NCI-H1092 treated with DMSO at 0.1 percent for 48 hours (cell line): ENCODE data around the gene CCDC57.

Experiments
- DNase-seq: peaks from one replicate; lab custom pipeline; 2025; lab: John Stamatoyannopoulos, UW

CCDC57 gene

DNA sequence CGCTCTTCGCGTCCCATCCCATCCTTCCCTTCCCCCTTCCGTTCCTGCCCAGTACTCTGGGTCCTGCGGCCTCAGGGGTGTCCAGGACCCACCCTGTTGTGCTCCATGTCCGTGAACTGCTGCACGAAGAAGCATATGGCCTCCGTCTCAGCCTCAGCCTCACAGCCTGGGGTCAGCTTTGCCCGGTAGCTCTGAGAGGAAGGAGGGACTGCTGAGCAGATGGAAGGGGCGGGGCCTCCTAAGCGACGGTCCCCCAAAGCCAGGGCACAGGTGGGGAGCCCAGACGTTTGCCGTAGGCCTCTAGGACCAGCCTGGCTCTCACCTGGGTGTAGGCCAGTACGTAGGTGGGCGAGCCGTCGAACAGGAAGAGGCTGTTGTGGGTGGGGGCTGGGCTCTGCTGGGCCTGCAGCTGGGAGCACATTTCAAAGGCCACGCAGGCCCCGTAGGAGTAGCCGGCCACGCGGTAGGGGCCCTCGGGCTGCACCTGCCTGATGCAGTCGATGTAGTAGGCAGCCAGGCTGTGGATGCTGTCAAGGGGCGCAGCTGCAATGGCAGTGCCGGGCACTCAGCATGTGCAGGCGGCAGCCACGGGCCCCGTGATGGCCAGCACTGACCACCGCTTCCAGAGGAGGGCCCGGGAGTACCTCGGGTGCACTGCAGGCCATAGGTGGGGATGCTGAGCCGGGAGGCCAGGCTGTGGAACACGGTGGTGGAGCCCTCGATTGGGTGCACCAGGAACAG lies 132.4 kb downstream of the CCDC57 start:
- no peak for DNase-seq

DNA sequence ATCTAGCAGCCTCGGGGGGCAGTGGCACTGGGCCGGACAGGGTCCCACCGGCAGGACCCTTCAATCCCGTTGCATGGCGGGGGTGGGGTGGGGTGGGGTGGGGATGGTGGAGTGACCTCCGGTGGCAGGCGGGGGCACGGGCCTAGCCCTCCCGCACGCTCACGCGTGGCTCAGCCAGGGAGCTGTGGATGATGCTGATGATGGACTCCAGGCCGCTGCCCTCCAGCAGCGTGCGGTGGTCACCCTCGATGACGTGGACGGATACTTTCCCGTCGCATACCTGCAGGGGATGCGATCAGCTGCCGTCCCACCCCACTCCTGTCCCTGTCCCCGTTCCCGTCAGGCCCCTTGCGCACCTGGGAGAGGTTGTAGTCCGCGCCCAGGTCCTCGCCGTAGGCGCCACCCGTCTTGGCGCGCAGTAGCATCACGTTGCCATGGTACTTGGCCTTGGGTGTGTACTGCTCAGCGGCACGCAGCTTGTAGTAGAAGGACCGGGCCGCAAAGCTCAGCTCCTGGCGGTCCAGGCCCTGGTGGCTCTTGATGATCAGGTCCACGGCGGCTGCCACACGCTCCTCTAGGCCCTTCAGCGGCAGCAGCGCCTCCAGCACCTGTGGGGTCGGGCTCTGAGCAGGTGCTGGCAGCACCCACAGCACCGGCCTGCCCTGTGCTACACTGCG lies 133.5 kb downstream of the CCDC57 start:
- DNase-seq: no peak

DNA sequence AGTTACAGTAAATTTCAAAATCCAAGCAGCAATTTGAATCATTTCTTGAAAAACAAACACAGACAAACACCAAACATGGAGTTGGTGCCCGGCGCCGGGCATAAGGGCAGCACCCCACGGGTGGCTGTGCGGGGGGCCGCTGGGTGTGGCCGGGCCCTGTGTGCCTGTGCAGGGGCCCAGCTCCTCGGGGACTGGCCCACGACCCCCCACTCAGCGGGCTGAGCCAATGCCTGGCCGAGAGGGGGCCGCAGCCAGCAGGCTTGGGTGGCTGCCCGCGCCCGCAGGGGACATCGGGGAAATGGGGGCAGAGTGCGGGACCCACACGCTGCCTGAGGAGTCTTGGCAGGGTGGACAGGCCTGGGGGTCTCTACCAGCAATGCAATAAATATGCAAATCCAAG lies 134.2 kb downstream of the CCDC57 start:
- no peak for DNase-seq

DNA sequence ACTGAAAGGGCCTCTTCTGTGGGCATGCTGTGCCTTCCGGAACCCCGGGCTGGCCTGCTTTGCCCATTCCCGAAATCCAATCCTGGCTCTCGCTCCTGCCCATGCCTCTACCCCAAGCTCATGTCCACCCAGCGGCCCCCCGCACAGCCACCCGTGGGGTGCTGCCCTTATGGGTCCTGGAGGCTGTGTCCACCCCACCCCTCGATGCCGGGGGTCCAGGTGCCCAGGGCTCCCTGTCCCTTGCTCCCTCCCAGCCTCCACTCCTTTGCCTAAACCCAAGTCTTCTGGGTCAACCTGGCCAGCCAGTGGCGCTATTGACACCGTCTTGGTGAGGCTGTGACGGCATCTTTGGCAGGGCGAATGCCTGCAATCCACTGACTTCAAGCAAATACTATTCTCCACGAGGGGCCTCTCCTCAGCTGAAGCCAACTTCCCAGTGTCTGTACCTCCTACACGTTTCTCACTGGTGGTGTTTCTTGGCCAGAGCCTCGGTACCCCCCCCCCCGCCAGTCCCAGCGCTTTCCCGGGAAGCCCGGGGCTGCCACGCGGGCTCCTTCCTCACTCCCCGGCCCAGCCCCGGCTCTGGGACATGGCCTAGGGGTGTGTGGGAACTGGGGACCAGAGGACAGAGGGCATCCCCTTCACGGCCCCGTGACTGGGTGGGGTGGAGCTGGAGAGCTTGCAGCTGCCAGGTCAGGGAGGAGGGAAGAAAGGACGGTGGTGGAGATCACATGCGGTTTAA lies 134.9 kb downstream of the CCDC57 start:
- no peak for DNase-seq

DNA sequence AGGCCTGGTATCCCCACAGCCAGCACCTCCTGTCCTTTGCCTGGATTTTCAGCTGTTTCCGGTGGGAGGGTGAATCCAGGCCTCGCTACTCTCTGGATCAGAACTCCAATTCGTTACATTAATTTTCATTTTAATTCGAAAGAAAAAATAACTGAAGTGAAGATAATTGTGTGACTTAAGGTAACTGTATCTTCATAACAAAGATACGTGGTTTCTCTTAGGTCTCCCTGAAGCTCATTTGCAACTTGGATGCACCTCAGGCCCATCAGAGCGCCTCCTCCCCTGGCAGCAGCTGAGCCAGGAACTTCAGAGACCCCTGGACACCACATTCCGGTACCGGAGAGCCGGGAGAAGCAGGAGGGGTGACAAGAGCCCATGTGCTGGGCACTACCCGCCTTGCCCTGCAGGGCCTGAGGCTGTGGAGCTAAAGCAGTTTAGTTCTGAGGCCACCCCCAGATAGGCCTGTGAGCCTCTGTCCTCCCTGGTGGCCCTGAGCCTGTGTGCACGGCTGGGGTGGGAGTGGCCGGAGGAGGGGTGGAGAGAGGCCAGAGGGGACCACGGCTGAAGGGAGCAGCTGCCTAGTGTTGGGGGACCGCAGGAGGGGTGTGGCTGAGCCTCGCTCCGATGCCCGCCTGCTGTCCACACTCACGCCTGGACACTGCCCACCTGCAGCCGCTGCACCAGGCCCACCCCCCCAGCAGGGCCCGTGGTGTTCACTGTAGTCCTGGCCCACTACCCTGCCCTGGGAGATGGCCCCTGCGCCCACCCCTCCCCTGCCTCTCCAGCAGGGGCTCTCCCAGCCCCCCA lies 135.7 kb downstream of the CCDC57 start:
- no peak for DNase-seq

DNA sequence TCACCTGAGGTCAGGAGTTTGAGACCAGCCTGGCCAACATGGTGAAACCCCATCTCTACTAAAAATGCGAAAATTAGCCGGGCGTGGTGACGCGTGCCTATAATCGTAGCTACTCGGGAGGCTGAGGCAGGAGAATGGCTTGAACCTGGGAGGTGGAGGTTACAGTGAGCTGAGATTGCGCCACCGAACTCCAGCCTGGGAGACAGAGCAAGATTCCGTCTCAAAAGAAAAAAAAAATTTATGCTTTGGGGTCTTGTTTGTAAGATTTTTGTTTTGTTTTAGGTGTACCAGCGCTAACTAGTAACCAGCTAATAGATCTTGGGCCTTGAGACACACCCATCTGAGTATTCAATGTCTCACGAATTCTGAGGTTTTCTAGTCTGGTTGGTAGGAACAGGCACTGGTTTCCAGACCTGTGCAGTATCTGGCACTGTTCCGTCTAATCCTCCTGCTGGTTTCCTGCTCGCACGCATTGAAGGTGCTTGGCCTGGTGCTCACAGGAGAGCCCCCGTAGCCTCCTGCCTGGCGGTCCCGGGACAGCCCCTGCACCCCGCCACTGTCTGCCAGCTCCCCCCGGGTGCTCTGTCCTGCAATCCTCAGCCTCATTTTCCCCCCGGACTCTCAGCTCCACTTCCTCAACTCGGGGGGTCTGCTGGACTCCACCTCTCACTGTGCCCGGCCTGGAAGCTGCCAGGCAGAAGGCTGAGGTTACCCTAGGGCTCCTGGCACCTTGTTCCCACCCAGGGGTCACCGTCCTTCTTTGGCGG lies 136.4 kb downstream of the CCDC57 start:
- no peak for DNase-seq

DNA sequence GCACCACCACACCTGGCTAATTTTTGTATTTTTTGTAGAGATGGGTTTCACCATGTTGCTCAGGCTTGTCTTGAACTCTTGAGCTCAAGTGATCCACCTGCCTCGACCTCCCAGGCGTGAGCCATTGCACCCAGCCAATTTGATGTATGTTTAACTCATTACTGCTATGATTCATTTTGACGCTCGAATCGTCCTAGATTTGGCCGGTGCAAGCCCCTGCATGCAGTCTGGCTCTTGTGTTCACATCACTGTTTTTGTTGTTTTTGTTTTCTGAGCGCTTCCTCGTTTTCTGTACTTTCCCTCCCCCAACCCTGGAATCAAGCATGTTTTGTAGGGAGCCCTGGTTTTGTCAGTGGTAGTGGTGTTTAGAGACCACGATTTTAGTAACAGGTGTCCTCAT lies 139.2 kb downstream of the CCDC57 start:
- no peak for DNase-seq

DNA sequence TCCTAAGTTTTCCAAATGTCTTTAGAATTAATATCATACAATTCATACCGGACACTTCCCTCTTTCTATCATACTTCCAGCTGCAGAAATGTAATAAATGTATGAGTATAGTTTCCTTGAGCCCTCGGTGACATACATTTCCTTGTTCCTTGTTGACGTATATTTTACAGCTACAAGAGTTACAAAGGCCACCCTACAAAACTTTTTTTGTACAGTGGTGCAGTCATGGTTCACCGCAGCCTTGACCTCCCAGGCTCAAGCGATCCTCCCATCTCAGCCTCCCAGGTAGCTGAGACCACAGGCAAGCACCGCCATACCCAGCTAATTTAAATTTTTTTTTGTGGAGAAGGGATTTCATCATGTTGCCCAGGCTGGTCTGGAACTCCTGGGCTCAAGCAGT lies 139.8 kb downstream of the CCDC57 start:
- DNase-seq: no peak

DNA sequence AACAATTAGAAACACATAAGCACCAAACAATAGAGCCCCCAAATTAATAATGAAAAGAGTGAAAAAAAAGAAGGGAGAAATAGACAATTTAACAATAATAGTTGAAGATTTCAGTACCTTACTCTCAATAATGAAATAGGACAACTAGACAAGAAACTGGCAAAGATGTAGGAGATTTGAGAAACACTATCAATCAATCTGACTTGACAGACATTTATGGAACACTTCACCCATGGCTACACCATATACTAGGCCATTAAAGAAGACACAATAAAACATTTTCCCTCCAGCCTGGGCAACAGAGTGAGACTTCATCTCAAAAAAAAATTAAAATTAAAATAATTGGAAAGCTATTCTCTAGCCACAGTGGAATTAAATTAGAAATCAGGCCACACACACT lies 142.0 kb downstream of the CCDC57 start:
- DNase-seq: no peak

DNA sequence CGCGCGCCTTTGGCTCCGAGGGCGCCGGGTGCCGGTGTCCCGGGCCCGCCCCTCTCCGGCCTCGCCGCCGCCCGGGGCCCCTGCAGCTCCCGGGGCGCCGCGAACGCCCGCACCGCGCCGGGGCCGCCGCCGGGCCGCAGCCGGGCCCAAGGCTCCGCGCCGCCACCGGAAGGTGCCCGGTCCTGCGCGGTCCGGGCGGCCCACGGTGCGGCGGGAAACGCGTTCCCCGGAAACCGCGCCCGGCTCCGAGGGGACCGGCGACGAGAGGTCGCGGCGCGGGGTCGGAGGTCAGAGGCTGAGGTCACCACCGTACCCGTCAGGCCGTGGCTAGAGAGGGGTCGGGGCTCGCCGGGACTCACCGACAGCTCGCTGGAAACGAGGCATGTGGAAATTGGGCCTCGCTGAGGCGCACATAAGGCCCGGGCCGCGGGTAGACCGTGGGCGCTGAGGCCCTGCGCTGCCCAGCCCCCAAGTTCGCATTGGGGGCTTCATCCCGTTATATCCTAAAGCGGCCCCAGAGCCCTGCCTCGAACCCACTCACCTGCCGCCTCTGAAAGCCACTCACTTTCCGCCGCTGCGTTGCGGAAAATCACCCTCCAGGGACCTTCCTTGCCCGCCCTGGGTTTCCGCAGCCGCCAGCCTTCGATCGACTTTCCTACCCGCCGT lies 146.9 kb downstream of the CCDC57 start, which contains the start of gene DUS1L:
TSS of gene DUS1L (minus strand) at position 167 of the 666 bp plus-strand sequence. CDS start 745 bp downstream, outside the sequence.
- peak; percentile 28 for DNase-seq

DNA sequence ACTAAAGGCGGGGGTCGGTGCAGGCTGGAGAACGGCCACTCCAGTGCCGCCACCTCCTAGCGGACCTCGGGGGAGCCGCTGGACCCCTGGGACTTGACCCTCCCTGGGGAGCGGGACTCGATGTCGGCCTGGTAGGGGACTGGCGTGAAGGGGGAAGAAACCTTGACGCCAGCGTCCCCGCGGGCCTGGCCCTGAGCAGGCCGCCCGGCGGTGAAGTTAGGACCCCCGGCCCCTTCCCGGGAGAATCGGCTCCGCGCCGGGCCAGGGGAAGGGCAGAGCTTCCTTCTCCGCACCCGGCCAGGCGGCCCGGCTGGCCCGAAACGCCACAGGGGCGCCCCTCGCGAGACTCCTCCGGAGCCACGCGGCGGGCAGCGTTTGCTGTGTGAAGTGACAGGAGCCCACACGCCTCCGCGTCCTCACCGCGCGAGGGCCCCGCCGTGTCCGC lies 147.4 kb downstream of the CCDC57 start:
- DNase-seq: no peak

DNA sequence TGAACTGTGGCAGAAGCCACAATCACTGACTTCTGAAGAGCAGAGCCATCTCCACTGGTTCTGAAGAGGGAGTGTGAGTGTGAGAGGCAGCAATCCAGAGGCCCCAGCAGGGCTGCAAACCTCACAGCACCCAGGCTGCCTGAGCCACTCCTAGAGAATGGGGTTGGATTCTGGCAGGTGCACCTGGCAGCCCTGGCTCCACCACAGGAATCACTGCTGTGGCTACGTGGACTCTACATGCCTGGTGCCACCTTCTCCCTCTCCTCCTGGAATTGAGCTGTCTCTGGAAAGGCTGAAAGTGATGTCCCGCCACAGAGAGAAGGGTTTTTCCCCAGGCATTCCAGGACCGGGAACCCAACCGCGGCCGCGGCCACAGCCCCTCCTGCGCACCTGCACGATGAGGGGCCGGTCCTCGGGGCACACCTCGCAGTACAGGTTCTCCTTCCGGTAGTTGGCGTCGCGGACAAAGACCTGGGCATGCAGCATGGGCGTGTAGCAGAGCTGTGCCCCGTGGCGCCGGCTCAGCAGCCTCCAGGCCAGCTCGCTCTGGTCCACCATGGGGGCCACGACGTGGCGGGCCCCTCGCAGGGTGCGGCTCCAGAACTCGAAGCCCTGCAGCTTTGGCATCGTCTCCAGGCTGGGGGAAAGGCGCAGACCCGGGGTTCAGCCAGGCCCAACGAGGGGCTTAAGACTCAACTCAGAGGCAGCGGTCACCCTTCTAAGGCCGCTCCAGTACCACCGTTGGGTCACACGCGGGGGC lies 148.0 kb downstream of the CCDC57 start:
- no peak for DNase-seq

DNA sequence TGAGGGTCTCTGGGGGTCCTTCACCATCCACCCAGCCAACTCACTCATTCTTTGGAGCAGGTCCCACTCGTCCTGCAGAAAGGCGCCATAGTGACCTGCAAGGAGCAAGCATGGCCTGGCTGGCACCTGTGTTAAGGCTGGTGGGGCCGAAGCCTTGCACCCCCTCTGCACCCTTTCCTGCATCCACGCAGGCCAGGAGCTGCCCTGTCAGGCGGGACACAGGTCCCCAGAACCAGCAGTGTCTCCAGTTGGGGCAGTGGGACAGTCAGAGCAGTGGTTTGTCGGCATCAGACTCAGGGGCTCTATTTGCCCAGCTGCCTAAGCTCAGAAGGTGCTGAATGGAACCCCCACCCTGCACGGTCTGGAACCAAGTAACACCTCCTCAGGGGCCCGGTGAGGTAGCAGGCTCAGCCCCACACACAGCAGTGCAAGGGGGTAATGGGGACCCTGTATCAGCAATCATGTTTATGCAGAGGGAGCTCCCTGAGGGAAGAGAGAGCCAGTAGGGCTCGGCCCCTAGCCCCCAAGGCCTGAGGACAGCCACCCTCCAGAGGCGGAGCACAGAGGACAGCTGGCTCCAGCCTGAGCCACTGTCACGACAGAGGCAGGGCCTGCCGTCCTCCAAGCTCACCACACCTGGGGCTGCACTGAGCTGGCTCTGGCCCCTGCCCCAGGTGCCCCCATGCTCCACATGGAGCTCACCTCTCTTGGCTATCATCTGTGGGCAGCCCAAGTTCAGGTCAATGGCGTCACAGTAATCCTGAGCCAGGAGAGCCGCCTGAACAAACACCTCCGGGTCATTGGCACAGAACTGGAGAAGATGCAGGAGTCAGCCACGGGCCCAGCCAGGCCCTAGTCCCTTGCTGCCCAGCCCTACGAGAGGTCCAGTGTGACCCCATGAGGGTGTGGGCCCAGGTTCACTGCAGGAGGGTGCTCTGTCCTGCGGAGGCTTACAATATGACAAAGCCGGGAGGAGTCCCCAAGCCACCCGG lies 148.9 kb downstream of the CCDC57 start:
- DNase-seq: no peak

DNA sequence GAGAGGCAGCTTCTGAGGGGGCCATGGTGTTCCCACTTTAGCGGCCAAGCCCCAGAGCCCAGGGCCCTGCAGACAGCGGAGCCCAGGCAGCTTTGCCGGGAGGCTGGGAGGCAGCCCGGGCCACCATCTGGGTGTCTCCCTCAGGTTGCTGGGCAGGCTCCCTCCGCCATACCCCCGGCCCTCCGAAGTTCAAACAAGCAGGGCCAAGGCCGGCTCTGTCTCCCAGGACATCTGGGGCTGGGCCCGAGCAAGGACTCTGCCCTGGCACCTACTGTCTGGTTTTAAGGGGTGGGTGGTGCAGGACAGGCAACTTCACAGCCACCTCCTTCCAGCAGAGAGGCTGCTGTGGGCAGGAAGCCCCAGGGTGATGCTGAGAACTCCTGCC lies 149.7 kb downstream of the CCDC57 start:
- no peak for DNase-seq

DNA sequence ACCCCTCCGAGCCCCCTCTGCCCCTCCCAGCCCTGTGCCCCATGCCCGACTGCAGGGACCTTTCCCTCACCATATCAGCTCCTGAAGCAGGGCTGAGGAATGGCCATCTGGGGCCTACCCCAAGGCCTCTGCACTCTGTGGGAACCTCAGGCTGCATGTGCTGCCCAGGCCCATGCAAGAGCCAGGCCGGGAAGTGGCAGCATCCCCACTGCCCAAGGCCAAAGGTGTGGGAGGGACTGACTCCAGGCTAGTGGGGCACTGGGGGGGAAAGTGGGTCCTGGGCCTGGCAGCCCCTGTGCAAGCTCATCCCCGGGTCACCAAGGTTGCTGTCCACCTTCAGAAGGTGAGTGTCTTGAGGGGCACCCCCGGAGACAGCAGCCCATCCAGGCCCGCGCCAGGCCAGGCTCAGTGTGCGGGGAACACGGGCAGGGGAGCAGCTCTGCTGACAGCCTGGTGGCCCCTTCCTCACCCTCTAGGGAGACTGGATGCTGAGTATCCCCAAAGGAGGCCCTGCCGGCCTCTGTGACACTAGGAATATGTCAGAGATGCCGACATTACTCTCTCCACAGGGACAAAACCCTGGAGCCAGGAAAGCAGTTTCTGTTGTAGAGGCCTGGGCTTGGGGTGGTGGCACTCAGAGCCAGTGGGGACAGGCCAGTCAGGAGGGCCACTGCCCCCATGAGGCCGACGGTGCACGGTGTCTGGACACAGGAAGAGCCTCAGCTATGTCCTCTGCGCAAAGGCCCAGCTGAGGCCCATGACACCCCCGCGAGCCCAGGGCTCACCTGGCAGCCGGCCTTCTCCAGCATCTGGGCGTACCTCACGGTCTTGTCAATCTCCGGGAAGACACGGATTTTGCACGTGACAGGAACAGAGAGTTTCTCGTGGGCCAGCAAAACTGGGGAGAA lies 150.3 kb downstream of the CCDC57 start:
- no peak for DNase-seq

DNA sequence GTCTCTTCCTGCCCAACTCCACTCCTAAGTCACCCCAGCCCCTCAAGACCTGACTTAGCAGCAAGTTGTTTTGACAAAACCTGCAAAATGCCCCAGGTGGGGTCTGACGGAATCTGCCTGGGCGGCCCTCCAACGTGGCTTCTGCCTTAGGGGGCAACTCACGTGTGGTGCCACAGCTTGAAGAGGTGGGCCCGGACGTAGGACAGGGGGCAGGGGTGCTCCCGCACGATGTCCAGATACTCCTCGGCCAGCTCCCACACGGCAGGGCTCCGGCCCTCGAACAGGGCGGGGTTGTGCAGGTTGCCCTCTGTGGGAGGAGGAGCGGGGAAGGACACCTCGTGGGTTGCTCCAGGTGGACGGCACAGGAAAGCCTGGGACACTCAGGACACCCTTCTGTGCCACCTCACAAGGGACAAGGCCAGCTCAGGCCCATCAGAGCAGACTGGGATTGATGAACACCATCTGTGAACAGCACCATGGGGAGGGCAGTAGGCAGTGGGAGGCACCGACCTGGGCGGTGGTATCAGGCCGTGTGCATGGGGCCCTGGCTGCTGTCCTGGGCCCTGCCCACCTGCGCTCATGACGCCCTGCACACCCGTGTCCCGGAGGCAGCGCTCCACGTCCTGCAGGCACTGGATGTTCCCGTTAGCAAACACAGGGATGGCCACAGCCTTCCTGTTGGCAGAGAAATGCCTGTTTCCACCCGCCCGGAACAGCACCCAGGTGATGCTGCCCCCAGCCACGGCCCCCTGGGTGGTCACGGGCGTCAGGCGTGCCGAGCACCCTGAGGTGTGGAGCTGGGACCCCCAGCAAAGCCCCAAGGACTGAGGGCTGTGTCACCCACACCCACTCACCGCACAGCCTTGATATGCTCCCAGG lies 151.4 kb downstream of the CCDC57 start:
- DNase-seq: no peak

DNA sequence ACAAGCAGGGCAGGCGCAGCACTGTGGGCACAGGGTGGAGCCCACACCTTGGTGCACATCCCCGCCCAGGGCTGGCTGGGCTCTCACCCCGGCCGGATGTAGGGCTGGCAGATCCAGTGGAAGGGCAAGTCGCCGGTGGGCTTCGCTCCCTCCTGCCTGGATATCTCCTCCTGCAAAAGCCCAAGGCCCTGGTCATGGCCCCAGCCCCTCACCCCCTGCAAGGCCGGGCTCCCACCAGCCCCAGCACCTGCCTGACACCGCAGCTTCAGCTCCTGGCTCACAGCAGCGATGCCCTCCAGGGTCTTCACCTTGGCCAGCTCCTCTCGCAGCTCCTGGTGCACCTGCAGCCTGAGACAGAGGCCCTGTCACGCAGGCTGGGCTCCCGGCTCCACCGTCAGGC lies 152.0 kb downstream of the CCDC57 start:
- DNase-seq: no peak
